H54 (cell line): ENCODE data around the gene FLNB.

Experiments used
- DNase-seq: peaks from one replicate; pipeline ENCODE4 v3.0.0; 2011; ENCODE audit warnings: low spot score, mixed read lengths; ENCODE audit not compliant: insufficient read length
- FAIRE-seq: peaks from 3 replicates; lab custom pipeline; 2011; peaks lifted over from hg19 to GRCh38; lab: Jason Lieb, UNC
- POLR2A ChIP-seq: IDR thresholded peaks from 2 replicates; pipeline ENCODE4 v1.6.1; 2011; ENCODE audit warnings: low read depth, mild to moderate bottlenecking, low read length

FLNB gene

DNA sequence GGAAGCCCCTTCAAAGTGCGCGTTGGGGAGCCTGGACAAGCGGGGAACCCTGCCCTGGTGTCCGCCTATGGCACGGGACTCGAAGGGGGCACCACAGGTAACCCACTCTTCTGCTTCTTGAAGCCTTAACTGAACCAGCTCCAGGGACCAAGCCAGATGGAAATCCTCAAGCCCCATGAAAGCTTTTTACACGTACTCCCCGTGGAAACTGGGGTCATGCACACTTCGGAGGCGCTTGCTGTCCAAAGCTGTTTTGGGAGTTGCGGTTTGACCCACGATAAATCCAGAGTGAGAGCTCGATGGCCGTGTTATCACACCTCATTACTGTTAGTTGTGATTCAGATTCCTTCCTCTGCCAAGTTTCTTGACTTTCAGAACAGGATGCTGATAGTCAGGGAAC is 155.0 kb downstream of the FLNB start:
- DNase-seq (no peak), FAIRE-seq (no peak)
- no peak for TF ChIP-seq POLR2A

DNA sequence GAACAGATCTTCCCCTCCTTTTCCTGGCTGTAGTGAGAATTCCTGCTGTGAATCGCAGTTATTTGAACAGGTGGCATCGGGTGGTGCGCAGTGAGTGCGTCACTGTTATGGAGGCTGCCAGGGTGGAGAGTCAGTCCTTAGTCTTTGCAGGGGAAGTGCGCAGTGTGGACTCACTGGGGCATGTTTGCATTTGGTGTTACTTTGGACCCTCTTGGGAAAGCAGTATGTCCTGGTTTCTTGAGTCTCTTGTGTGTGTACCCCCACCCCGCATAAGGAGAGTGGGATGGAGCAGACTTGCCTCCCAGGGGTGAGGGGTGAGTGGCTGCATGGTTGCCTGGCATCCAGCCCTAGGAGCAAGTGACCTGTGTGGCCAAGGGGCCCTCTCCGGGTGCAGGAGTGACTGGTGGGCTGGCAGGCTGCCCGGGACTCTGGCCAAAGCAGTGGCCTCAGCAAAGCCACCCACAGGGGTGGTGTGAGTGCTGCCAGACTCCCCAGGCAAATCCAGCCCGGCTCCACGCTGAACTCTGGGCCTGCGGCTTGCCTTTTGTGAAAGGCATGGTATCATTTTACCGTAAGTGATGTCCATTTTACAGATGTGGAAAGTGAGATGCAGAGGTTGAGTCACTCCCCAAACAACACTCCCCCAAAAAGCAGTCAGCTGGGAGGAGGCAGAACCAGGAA is 156.1 kb downstream of the FLNB start:
- TF ChIP-seq POLR2A: no peak
- no peak for DNase-seq

DNA sequence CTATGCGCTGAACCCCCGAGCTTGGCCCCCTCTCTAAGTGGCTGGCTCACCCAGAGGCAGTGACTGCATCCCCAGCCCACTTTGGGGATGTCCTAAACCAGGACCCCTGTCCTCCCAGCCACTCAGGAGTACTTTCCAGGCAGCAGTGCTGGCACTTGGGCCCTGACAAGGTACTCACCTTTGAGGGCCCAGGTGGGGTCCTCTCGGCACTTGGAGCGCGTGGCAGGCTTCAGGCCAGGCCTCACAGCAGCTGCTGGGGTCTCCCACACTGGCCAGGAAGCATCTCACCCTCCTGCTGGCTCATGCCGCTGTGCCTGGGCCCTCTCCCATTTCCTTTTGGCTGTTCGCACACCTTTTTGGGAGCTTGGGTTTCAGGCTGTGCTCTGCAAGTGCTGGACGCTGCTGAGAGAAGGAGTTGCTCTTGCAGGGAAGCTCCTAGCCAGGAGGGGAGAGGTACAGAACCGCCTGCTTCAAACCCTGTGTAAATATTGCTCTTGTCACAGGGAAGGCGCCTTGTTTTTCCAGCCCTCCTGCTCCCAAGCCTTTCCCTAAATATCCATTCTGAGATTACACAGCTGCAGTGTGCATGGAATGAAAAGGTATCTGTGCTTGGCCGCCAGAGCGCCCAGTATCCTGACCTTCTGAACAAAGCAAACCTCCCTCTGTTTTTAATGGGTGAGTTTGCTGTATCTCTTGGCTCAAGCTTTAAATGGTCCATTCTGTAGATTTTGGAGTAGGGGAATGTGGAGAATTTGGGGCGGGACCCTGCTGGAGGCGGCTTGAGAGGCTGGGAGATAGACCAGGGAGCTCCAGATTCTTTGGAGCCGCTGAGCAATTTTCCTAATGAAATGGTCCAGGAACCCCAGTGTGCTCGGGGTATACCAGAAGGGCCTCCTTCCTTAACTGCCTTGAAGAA is 156.9 kb downstream of the FLNB start:
- no peak for DNase-seq
- TF ChIP-seq POLR2A: no peak
- no peak for FAIRE-seq

More for the DNA sequence above, 156.1 kb downstream of the FLNB start:
- FAIRE-seq: no peak

DNA sequence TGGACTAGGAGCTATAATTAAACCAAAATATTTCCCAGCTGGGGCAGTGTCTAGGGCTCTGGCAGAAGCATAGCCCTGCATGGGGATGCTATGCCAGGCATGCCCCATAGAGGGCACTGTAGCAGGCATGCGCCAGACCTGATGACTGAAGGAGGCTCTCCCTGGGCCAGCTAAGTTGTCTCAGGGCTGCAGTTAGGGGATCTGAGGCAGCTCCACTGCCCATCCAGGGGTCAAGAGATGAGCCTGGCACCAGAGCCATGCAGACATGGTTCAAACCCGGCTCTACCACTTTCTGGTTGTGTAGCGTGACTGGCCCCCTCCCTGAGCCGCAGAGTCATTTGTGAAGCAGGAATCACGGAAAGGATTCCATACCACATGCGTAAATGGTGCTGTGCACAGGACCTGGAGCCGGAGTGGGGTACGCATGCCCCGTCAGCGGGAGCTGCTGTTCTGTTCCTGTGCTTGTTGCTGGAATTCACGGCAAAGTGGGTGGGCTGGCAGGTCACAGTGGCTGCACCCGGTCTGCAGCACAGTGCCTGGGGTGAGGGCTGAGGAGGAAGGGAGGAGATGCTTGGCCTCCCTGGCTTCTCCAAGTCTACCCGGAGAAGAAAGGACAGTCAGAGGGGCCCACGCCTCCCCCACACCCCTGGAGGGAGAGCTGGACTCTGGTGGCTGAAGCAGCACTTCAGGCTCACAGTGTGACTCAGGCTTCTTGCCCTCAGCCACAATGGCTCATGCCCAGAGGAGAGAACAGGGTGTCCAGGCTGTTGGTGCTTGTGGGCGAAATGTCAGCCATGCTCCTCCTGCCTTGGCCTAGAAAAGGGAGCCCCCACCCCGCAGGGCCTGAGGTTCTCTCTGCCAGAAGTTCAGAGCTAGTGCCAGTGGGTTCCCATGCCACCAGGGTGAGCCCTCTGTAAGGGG is 159.5 kb downstream of the FLNB start:
- peak; percentile 56 for DNase-seq
- no peak for TF ChIP-seq POLR2A

DNA sequence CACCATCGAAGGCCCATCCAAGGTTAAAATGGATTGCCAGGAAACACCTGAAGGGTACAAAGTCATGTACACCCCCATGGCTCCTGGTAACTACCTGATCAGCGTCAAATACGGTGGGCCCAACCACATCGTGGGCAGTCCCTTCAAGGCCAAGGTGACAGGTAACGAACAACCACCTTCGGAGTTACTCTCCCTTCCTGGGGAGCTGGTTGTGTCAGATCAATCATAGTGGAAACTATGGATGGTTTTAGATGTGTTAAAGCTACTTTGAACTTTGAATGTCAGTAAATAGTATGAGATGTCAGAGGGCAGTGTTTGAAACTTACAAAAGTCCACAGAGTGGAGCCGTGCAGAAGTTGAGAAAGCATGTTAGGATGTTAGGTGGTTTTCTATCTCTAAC is 160.3 kb downstream of the FLNB start:
- no peak for TF ChIP-seq POLR2A
- FAIRE-seq: no peak
- no peak for DNase-seq

More for the DNA sequence above, 159.5 kb downstream of the FLNB start:
- no peak for FAIRE-seq

DNA sequence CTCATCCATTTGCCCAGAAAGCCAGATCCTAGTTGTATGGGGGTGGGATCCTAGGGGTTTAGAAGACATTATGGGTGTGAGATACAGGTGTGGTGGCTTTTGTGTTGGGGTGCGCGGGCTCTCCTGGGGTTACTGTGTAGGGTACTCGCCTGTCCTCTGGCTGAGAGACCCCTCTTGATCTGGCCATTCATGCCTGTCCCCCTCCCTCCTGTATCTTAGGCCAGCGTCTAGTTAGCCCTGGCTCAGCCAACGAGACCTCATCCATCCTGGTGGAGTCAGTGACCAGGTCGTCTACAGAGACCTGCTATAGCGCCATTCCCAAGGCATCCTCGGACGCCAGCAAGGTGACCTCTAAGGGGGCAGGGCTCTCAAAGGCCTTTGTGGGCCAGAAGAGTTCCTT is 161.1 kb downstream of the FLNB start:
- DNase-seq (no peak), FAIRE-seq (no peak)
- no peak for TF ChIP-seq POLR2A

DNA sequence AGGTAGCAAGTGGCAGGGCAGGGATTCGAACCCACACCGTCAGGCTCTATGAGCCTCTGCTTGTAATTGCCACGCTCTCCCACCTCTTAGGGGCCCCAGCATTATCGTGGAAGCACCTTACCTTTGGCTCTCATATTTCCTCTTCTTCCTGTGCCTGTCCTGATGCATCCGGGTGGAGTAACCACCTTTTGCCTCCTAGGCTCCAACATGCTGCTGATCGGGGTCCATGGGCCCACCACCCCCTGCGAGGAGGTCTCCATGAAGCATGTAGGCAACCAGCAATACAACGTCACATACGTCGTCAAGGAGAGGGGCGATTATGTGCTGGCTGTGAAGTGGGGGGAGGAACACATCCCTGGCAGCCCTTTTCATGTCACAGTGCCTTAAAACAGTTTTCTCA is 162.2 kb downstream of the FLNB start:
- no peak for TF ChIP-seq POLR2A
- no peak for FAIRE-seq
- DNase-seq: no peak

DNA sequence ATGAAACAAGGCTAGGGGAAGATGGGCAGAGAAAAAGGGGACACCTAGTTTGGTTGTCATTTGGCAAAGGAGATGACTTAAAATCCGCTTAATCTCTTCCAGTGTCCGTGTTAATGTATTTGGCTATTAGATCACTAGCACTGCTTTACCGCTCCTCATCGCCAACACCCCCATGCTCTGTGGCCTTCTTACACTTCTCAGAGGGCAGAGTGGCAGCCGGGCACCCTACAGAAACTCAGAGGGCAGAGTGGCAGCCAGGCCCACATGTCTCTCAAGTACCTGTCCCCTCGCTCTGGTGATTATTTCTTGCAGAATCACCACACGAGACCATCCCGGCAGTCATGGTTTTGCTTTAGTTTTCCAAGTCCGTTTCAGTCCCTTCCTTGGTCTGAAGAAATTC is 162.9 kb downstream of the FLNB start:
- no peak for TF ChIP-seq POLR2A
- FAIRE-seq (no peak), DNase-seq (no peak)

DNA sequence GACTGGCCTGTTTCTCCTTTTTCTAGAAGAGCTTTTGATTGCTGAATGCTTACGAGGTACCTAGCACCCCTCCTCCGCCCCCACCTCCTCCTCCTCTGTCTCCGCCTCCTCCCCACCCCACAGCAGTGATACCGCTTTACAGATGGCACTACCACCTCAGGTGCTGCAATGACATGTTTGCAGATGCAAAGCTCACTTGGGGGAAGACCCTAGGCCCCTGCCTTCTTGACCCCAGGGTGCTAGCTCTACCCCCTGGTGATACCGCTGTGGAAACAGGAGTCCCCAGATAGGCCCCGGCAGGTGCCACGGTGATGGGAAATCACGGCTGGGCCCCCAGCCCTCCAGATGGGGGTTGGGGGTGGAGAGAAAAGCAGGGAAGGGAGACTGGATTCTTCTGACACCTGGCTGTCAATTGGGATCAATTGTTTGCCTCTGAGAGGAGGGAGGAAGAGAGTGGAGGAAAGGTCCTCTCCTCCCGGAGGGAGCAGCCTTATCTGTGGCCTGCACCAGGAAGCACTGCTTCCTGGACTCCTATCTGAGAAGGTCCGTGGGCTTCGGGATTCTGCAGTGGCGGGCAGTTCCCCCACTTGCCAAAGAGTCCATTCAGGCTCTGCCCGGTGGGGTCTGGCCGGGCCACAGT is 164.9 kb downstream of the FLNB start:
- DNase-seq: no peak
- no peak for FAIRE-seq
- no peak for TF ChIP-seq POLR2A

DNA sequence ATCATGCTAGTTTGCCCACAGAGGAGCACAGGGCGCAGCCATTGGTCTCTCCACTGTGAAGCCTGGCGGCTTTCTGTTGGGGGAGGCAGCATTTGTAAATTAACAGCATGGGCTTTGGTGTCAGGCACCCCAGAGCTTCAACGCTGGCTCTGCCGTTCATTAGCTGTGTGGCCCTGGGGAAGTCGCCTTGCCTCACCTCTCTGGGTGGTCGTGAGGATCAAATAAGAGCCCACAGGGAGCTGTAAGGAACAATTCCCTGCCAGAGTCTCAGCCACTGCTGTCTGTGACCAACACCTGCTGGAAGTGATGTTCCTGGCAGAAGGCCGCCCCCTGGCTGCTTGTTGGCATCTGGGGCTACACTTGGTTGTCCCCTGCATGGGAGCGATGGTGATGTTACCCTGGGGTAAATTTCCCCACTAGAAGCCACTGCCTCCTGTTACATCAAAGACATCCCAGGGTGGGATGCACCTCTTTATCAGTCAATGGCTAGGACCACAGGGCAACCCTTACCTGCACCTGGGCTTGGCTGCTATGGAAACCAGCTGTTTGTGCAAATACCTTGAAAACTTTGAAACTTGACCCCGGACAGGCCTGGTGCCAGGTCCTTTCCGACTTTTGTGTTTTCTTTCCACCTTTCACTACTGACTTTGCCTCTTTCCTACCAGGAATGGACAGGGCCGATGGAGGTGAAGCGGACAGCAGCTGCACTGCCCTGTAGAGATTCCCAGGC is 165.6 kb downstream of the FLNB start:
- no peak for DNase-seq
- no peak for FAIRE-seq
- no peak for TF ChIP-seq POLR2A

DNA sequence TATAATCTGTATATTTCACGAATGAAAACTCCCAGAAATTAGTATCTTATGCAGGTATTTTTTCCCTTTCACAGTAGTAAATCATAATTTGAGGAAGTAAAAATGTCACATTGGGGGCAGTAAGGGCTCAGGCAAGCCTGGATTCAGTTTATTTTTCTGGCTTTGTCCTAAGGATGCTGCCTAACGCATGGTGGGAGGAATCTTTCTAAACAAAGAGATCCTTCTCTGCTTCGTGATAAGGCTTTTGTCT is 166.9 kb downstream of the FLNB start:
- no peak for TF ChIP-seq POLR2A
- no peak for DNase-seq
- FAIRE-seq: no peak

DNA sequence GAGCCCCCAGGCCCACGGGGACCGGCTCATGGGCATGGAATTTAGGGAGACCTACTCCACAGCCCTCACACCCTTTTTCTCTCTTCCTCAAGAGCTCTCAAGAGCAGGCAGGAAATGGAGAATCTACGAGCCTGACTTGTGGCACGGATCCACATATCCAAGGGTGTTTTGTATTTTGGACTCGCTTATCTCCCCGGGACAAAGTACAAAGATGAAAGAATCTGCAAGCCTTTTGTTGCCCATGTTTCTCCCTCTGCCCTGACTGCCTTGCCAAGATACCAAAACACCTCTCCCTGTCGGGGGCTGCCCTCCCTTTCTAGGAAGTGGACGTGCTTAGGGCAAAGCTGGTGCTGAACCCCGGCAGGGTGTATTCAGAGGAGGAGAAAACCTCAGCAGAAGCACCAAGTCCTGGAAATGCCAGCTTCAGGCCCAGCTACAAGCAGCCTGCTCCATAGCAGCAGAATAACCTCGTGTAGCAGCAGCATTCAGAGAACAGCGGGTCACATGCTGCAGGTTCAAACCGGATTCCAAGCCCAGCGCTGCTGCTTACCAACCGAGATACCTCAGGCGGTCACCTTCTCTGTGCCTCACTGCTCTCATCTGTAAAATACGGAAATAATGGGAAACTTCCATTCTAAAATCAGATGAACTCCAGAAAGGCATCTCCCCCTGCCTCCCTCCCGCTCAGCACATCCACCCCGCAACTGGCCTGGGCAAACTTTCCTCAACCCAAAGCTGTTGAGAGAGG is 167.4 kb downstream of the FLNB start:
- no peak for TF ChIP-seq POLR2A
- DNase-seq (no peak), FAIRE-seq (no peak)
